ENCODE results near the gene ARHGAP4. TPM values are rescaled to one million over a fixed set of nuclear protein-coding genes. Genes with fewer than 3 reads are reported as not detected.

The ARHGAP4 gene
- total and polyA plus RNA-seq, 8 donors, result 21.9 to 96.2 (median 26.3) TPM

- ATAC-seq (no peak), DNase-seq (no peak)
- intact Hi-C loops (cut with DNase I), result loop anchor here in 1 of 2 donors (10.0 kb wide), 1 partner anchor 184 kb away; the partner anchor contains the start of gene PLXNB3
- Histone ChIP-seq H3K9me3 (no peaks in the 10 kb centered on the region), H3K27ac (peak overlapping the region; percentile 33 to 61), H3K27me3 (no peaks in the 10 kb centered on the region), H3K4me1 (peaks cover 0 to 30% of the 10 kb centered on the region in 2 donors), H3K36me3 (peaks cover 0 to 54% of the 10 kb centered on the region in 2 donors), H3K4me3 (no peak overlapping the region)
- no peak for TF ChIP-seq CTCF (IDR thresholded peaks at IDR 0.05)
Observed at GRCh38 chrX:153948847-153949805, 23.1 kb upstream of the ARHGAP4 start.

GRCh38 chrX:153948002-153948466 lies 22.0 kb upstream of the ARHGAP4 start:
- Histone ChIP-seq H3K27me3 (no peaks in the 10 kb centered on the region), H3K4me3 (no peak overlapping the region), H3K9me3 (no peaks in the 10 kb centered on the region), H3K4me1 (peaks cover 0 to 39% of the 10 kb centered on the region in 2 donors), H3K36me3 (peaks cover 0 to 44% of the 10 kb centered on the region in 2 donors), H3K27ac (peak overlapping the region; percentile 33 to 61)
- TF ChIP-seq CTCF (IDR thresholded peaks at IDR 0.05), result no peak
- no peak for ATAC-seq
- intact Hi-C loops (cut with DNase I), result loop anchor here in 1 of 2 donors (10.0 kb wide), 1 partner anchor 183 kb away; the partner anchor contains the start of gene PLXNB3
- no peak for DNase-seq

- intact Hi-C loops (cut with DNase I), result loop anchor here in 1 of 2 donors (10.0 kb wide), 1 partner anchor 182 kb away; the partner anchor contains the start of gene PLXNB3
- no peaks in the 10 kb centered on the region for H3K9me3 ChIP-seq
Observed at GRCh38 chrX:153947009-153947769, 21.1 kb upstream of the ARHGAP4 start.

More at GRCh38 chrX:153947009-153947769, 21.1 kb upstream of the ARHGAP4 start:
- Histone ChIP-seq H3K4me3 (no peak overlapping the region), H3K27ac (peak overlapping the region in 1 of 2 donors; percentile 61), H3K27me3 (no peaks in the 10 kb centered on the region), H3K4me1 (peaks cover 0 to 47% of the 10 kb centered on the region in 2 donors), H3K36me3 (peaks cover 0 to 35% of the 10 kb centered on the region in 2 donors)
- DNase-seq (peak in 3 of 4 donors; percentile 62 to 86 (median 82)), ATAC-seq (peak; percentile 87)
- TF ChIP-seq CTCF (IDR thresholded peaks at IDR 0.05), result peak; percentile 71 to 74

Data from left lung (tissue), 10 donors.